T-helper 1 cell treated with Interleukin-12 subunit alpha and Interleukin-12 subunit beta and Interleukin-4 antibody, amounts not matched to agents 30 ng/mL and 1 ng/mL, for 36 hours (primary cell): ENCODE data around the gene PHPT1. TPM values are rescaled to one million over a fixed set of nuclear protein-coding genes. Genes with fewer than 3 reads are reported as not detected.

Experiments
- intact Hi-C: fragments of 100-400 bp; cut with micrococcal nuclease; formaldehyde crosslinking; loops from one replicate; pipeline ENCODE4 v1.15.1; 2024
- total RNA-seq: library from RNA; stranded (reverse); gene quantifications from 2 replicates; pipeline ENCODE4 v1.2.3, GENCODE V29; 2022

The PHPT1 gene
- total RNA-seq, 1 donor from 2014 or later: 165 TPM

DNA sequence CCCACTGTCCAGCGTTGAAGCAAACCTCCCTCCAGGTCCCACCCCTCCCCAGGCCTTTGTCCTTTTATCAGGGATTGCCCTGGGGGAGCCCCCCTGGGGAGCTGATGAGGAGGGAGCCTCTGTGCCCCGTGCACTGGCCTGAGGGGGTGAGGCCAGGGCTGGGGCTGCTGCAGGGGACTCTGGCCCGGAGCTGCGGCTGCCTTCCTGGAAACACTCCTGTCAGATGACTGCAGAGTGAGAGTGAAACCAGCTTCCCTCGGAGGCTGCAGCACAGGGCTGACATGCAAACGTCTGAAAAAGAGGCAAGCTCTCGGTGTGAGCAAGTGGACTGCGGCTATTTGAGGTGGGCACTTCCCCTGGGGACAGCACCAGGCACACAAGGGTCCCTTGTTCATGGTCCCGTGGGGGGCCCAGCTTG is 32.5 kb downstream of the PHPT1 start:
- intact Hi-C loops: loop anchor here (1.0 to 10.0 kb wide), 10 partner anchors 15 to 397 kb away; partner anchors contain the start of genes CYSRT1, EDF1, FBXW5 and PHPT1

DNA sequence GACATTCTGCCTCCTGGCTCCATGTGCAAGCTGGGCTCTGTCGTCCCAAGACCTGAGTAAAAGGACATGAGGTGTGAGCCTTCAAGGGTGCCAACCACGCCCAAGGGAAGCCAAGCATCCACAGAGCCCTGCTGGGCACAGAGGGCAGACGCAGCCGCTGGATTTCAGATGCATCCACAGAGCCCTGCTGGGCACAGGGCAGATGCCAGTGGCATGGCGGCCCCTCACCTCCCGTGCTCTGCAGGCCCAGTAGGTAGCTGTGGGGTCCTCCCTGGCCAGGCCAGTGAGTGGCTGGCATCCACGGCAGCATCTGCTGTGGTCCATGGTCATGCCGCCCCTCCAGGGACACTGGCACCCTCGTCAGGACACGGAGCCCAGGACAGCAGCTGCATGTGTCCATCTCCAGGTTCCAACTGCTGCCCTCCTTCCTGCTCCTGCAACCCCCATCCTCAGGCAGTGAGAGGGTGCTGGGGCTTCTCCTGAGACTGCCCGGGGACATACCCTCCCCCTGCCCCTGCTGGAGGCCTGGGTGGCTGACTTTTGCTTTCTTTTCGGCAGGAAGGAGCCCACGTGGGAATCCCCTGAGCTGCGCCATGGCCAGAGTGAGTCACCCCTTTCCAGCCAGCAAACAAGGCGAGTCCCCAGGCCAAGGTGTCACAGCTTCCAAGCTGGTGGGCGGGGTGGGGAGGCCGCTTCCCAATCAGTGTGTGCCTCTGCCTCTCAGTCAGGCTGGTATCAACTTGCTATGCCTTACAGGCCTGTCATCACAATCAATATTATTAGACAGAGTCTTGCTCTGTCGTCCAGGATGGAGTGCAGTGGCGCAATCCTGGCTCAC is 33.1 kb downstream of the PHPT1 start:
- intact Hi-C loops: loop anchor here (1.0 to 10.0 kb wide), 10 partner anchors 16 to 398 kb away; partner anchors contain the start of genes CYSRT1, EDF1, FBXW5 and PHPT1

DNA sequence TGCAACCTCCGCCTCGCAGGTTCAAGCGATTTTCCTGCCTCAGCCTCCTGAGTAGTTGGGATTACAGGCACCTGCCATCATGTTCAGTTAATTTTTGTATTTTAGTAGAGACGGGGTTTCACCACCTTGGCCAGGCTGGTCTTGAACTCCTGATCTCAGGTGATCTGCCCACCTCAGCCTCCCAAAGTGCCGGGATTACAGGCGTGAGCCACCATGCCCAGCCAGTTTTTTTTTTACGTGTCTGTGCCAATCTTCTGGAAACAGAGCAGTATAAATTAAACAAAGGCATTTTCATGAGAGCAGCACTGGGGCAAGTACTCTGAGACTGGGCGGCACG is 33.7 kb downstream of the PHPT1 start:
- intact Hi-C loops: loop anchor here (1.0 to 10.0 kb wide), 10 partner anchors 17 to 398 kb away; partner anchors contain the start of genes CYSRT1, EDF1, FBXW5 and PHPT1

- intact Hi-C loops: loop anchor here (5.0 to 10.0 kb wide), 3 partner anchors 76 to 399 kb away; partner anchors contain the start of genes CYSRT1, RABL6, RNF208 and RNF224
These were observed 34.5 kb downstream of the PHPT1 start for GRCh38 chr9:136883670-136884069.

GRCh38 chr9:136885950-136886578 is 36.9 kb downstream of the PHPT1 start, which contains the start of gene TRAF2:
Gene TRAF2, plus strand, starts transcription at chr9:136886516. Its CDS starts 12,225 bp downstream, at chr9:136898741.
- intact Hi-C loops: loop anchor here (1.0 to 10.0 kb wide), 8 partner anchors 16 to 401 kb away; partner anchors contain the start of genes CYSRT1, EDF1, MAN1B1 and PAXX

- intact Hi-C loops: loop anchor here (1.0 to 10.0 kb wide), 8 partner anchors 15 to 402 kb away; partner anchors contain the start of genes CYSRT1, EDF1, MAN1B1 and PAXX
These were observed 37.7 kb downstream of the PHPT1 start for GRCh38 chr9:136886610-136887597.

- intact Hi-C loops: loop anchor here (5.0 to 10.0 kb wide), 3 partner anchors 199 to 404 kb away; partner anchors contain the start of genes CYSRT1, MAN1B1, RNF208 and RNF224
These were observed 39.2 kb downstream of the PHPT1 start for GRCh38 chr9:136888454-136888853.

GRCh38 chr9:136889858-136890257 is 40.6 kb downstream of the PHPT1 start:
- intact Hi-C loops: loop anchor here (5.0 to 10.0 kb wide), 3 partner anchors 197 to 405 kb away; partner anchors contain the start of genes CYSRT1, MAN1B1, RNF208 and RNF224

DNA sequence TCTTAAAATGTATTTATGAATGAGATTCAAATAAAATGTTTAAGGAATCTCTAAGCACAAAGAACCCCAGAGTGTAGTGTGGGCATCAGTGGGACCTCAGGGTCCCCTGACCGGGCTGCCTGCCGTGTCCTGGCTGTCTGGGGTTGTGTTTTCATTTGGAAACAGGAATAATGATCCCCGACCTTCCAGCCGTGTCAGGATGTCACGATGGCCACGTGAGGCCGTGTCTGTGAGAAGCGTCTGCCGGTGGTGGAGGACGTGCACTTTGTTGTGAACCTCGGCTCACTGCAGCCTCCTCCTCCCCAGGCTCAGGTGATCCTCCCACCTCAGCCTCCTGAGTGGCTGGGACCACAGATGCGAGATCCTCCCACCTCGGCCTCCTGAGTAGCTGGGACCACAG is 41.5 kb downstream of the PHPT1 start:
- intact Hi-C loops: no loop called here

- intact Hi-C loops: no loop called here
These were observed 46.8 kb downstream of the PHPT1 start for GRCh38 chr9:136896027-136896426.

GRCh38 chr9:136898483-136899100 is 49.4 kb downstream of the PHPT1 start:
- intact Hi-C loops: no loop called here

DNA sequence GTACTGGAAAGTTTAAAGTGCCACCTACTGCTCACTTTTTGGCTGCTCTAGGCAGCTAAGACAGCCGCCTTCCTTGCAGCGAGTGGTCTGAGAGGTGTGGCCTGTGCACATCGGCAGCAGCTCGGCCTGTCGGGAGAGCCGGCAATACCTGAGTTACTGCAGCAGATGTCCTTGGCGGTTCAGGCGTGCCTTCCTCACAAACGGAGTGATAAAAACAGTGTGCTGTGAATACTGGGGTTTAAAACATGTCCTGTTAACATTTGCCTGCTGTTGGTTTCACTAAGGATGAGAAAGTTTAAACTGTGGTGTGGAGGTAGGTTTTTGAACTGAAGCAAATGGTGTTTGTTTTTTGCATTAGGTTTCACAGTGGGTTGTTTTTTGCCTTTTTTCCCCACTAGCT is 50.0 kb downstream of the PHPT1 start:
- intact Hi-C loops: no loop called here

- intact Hi-C loops: loop anchor here (5.0 kb wide), 2 partner anchors 92 to 498 kb away; partner anchors contain the start of genes PAXX and SNAPC4
These were observed 51.3 kb downstream of the PHPT1 start for GRCh38 chr9:136900556-136900955.

Other genes with a start within 250 kb of the PHPT1 start
- gene EGFL7, start 186.5 kb upstream of the PHPT1 start, total RNA-seq: 0.49 and 1.0 TPM in 2 replicates
- 13.5 and 14.7 TPM in 2 replicates for gene AGPAT2, start 162.0 kb upstream of the PHPT1 start, total RNA-seq
- 0.29 and 0.37 TPM in 2 replicates for gene DIPK1B, start 136.8 kb upstream of the PHPT1 start, total RNA-seq
- gene LCN10, start 106.5 kb upstream of the PHPT1 start, total RNA-seq: 0.07 TPM in 1 of 2 replicates, not detected in the other
- gene LCN6, start 100.9 kb upstream of the PHPT1 start, total RNA-seq: not detected in 2 replicates
- gene LCN8, start 91.2 kb upstream of the PHPT1 start, total RNA-seq: not detected in 2 replicates
- gene LCN15, start 84.9 kb upstream of the PHPT1 start, total RNA-seq: not detected in 2 replicates
- 39.2 and 41.2 TPM in 2 replicates for gene TMEM141, start 58.1 kb upstream of the PHPT1 start, total RNA-seq
- gene CCDC183, start 53.1 kb upstream of the PHPT1 start, total RNA-seq: 0.42 and 0.56 TPM in 2 replicates
- 106 and 107 TPM in 2 replicates for gene RABL6, start 41.5 kb upstream of the PHPT1 start, total RNA-seq
- gene AJM1, start 6.9 kb upstream of the PHPT1 start, total RNA-seq: 8.1 and 8.8 TPM in 2 replicates
- gene MAMDC4, start 2.9 kb downstream of the PHPT1 start, total RNA-seq: 21.5 and 26.0 TPM in 2 replicates
- 428 and 445 TPM in 2 replicates for gene EDF1, start 16.9 kb downstream of the PHPT1 start, total RNA-seq
- gene TRAF2, start 37.1 kb downstream of the PHPT1 start, total RNA-seq: 80.6 and 85.0 TPM in 2 replicates
- 117 and 119 TPM in 2 replicates for gene FBXW5, start 95.3 kb downstream of the PHPT1 start, total RNA-seq
- 3.1 and 4.2 TPM in 2 replicates for gene C8G, start 95.8 kb downstream of the PHPT1 start, total RNA-seq
- gene LCN12, start 102.9 kb downstream of the PHPT1 start, total RNA-seq: 3.2 and 3.8 TPM in 2 replicates
- 5.2 and 5.3 TPM in 2 replicates for gene PTGDS, start 128.1 kb downstream of the PHPT1 start, total RNA-seq
- not detected in 2 replicates for gene LCNL1, start 133.6 kb downstream of the PHPT1 start, total RNA-seq
- 79.8 and 84.2 TPM in 2 replicates for gene PAXX, start 143.0 kb downstream of the PHPT1 start, total RNA-seq
- gene CLIC3, start 147.2 kb downstream of the PHPT1 start, total RNA-seq: 1.4 and 1.8 TPM in 2 replicates
- gene ABCA2, start 178.8 kb downstream of the PHPT1 start, total RNA-seq: 30.0 and 33.9 TPM in 2 replicates
- gene FUT7, start 182.7 kb downstream of the PHPT1 start, total RNA-seq: 1.7 and 1.9 TPM in 2 replicates
- 56.7 and 57.3 TPM in 2 replicates for gene NPDC1, start 196.8 kb downstream of the PHPT1 start, total RNA-seq
- gene ENTPD2, start 204.7 kb downstream of the PHPT1 start, total RNA-seq: not detected in 2 replicates
- gene SAPCD2, start 221.1 kb downstream of the PHPT1 start, total RNA-seq: 19.7 and 21.1 TPM in 2 replicates
- gene UAP1L1, start 228.1 kb downstream of the PHPT1 start, total RNA-seq: 15.1 and 15.7 TPM in 2 replicates
- gene MAN1B1, start 237.6 kb downstream of the PHPT1 start, total RNA-seq: 50.4 and 54.3 TPM in 2 replicates